ENCODE results near the gene ATP6V1G3. TPM values are rescaled to one million over a fixed set of nuclear protein-coding genes. Genes with fewer than 3 reads are reported as not detected.

Gene ATP6V1G3
- total and polyA plus RNA-seq, 7 donors, result not detected

GRCh38 chr1:198575798-198576641, 35.5 kb upstream of the ATP6V1G3 start:
- Histone ChIP-seq H3K27ac (no peak overlapping the region), H3K4me3 (no peak overlapping the region), H3K36me3 (ENCODE audit: insufficient read depth in 1 of 2, low read depth in 1 of 2) (no peaks in the 10 kb centered on the region), H3K27me3 (ENCODE audit: insufficient read depth in 3 of 3, low read length in 2 of 3) (no peaks in the 10 kb centered on the region), H3K4me1 (no peaks in the 10 kb centered on the region), H3K9me3 (no peaks in the 10 kb centered on the region)
- ATAC-seq (no peak), DNase-seq (no peak)
- intact Hi-C loops (cut with DNase I), result no loop called here
- WGBS, 3 donors, result 93 to 99% (median 97%) methylated on average over 2 of the region's 2 CpGs
- TF ChIP-seq, protein P1, sequence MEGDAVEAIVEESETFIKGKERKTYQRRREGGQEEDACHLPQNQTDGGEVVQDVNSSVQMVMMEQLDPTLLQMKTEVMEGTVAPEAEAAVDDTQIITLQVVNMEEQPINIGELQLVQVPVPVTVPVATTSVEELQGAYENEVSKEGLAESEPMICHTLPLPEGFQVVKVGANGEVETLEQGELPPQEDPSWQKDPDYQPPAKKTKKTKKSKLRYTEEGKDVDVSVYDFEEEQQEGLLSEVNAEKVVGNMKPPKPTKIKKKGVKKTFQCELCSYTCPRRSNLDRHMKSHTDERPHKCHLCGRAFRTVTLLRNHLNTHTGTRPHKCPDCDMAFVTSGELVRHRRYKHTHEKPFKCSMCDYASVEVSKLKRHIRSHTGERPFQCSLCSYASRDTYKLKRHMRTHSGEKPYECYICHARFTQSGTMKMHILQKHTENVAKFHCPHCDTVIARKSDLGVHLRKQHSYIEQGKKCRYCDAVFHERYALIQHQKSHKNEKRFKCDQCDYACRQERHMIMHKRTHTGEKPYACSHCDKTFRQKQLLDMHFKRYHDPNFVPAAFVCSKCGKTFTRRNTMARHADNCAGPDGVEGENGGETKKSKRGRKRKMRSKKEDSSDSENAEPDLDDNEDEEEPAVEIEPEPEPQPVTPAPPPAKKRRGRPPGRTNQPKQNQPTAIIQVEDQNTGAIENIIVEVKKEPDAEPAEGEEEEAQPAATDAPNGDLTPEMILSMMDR (IDR thresholded peaks at IDR 0.05), result no peak

DNA sequence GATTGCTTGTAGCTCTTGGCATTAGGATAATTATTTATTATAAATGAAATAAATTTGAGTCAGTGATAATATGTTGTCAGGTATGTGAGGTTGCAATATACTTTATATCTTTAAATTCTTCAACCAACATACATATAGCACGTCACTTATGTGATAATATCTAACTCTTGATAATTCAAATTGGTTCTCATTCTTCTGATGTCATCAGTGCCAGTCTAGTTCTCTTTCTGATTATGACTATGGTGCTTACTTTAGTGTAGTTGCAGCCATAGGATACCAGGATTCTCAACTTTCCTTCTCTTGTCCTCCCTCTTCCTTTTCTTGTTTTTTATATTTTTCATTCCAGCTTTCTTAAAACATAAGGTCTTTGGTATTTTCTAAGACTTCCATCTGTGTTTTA, 34.8 kb upstream of the ATP6V1G3 start:
- TF ChIP-seq, protein P1 (IDR thresholded peaks at IDR 0.05), result no peak
- DNase-seq (no peak), ATAC-seq (no peak)
- H3K9me3 ChIP-seq, result no peaks in the 10 kb centered on the region
- no peaks in the 10 kb centered on the region for H3K4me1 ChIP-seq
- no peaks in the 10 kb centered on the region for H3K27me3 ChIP-seq (ENCODE audit: insufficient read depth in 3 of 3, low read length in 2 of 3)
- H3K36me3 ChIP-seq (ENCODE audit: insufficient read depth in 1 of 2, low read depth in 1 of 2), result no peaks in the 10 kb centered on the region
- intact Hi-C loops (cut with DNase I), result no loop called here
- 79 to 82% (median 80%) methylated on average over 1 of the region's 1 CpG for WGBS, 3 donors
- H3K27ac ChIP-seq, result no peak overlapping the region
- H3K4me3 ChIP-seq, result no peak overlapping the region

GRCh38 chr1:198574325-198574724, 33.8 kb upstream of the ATP6V1G3 start:
- no peak for DNase-seq
- TF ChIP-seq, protein P1 (IDR thresholded peaks at IDR 0.05), result no peak
- Histone ChIP-seq H3K9me3 (no peaks in the 10 kb centered on the region), H3K36me3 (ENCODE audit: insufficient read depth in 1 of 2, low read depth in 1 of 2) (no peaks in the 10 kb centered on the region), H3K4me3 (no peak overlapping the region), H3K27ac (no peak overlapping the region), H3K4me1 (no peaks in the 10 kb centered on the region), H3K27me3 (ENCODE audit: insufficient read depth in 3 of 3, low read length in 2 of 3) (no peaks in the 10 kb centered on the region)
- intact Hi-C loops (cut with DNase I), result no loop called here
- 71 to 75% (median 73%) methylated on average over 1 of the region's 1 CpG for WGBS, 3 donors
- no peak for ATAC-seq

GRCh38 chr1:198564716-198565115, 24.2 kb upstream of the ATP6V1G3 start:
- Histone ChIP-seq H3K36me3 (ENCODE audit: insufficient read depth in 1 of 2, low read depth in 1 of 2) (no peaks in the 10 kb centered on the region), H3K27me3 (ENCODE audit: insufficient read depth in 3 of 3, low read length in 2 of 3) (no peaks in the 10 kb centered on the region), H3K27ac (no peak overlapping the region), H3K4me3 (no peak overlapping the region), H3K4me1 (no peaks in the 10 kb centered on the region), H3K9me3 (no peaks in the 10 kb centered on the region)
- DNase-seq (no peak), ATAC-seq (no peak)
- WGBS, 3 donors, result 98 to 100% (median 98%) methylated on average over 1 of the region's 1 CpG
- intact Hi-C loops (cut with DNase I), result no loop called here
- TF ChIP-seq, protein P1 (IDR thresholded peaks at IDR 0.05), result no peak

- Histone ChIP-seq H3K4me3 (no peak overlapping the region), H3K27ac (no peak overlapping the region), H3K36me3 (ENCODE audit: insufficient read depth in 1 of 2, low read depth in 1 of 2) (no peaks in the 10 kb centered on the region), H3K9me3 (no peaks in the 10 kb centered on the region), H3K27me3 (ENCODE audit: insufficient read depth in 3 of 3, low read length in 2 of 3) (no peaks in the 10 kb centered on the region), H3K4me1 (no peaks in the 10 kb centered on the region)
- TF ChIP-seq, protein P1 (IDR thresholded peaks at IDR 0.05), result no peak
- ATAC-seq (no peak), DNase-seq (no peak)
- intact Hi-C loops (cut with DNase I), result no loop called here
These were observed 23.7 kb upstream of the ATP6V1G3 start for GRCh38 chr1:198564157-198564556.

All from psoas muscle (tissue), 8 donors.